ENCODE measurements around the gene KLHL4. TPM values are rescaled to one million over a fixed set of nuclear protein-coding genes. Genes with fewer than 3 reads are reported as not detected.
A peak's percentile ranks its signal among the peaks of the same experiment; 100 is the strongest.
"Not testable (repeated sequence)": the region's sequence is repeated elsewhere in the genome, so short reads cannot be mapped to it uniquely, and the experiment has no call there.

Gene KLHL4, protein sequence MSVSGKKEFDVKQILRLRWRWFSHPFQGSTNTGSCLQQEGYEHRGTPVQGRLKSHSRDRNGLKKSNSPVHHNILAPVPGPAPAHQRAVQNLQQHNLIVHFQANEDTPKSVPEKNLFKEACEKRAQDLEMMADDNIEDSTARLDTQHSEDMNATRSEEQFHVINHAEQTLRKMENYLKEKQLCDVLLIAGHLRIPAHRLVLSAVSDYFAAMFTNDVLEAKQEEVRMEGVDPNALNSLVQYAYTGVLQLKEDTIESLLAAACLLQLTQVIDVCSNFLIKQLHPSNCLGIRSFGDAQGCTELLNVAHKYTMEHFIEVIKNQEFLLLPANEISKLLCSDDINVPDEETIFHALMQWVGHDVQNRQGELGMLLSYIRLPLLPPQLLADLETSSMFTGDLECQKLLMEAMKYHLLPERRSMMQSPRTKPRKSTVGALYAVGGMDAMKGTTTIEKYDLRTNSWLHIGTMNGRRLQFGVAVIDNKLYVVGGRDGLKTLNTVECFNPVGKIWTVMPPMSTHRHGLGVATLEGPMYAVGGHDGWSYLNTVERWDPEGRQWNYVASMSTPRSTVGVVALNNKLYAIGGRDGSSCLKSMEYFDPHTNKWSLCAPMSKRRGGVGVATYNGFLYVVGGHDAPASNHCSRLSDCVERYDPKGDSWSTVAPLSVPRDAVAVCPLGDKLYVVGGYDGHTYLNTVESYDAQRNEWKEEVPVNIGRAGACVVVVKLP
- 13.0 and 22.0 TPM in 2 replicates for total RNA-seq
- 7.3 TPM for polyA plus RNA-seq (2012)

DNA sequence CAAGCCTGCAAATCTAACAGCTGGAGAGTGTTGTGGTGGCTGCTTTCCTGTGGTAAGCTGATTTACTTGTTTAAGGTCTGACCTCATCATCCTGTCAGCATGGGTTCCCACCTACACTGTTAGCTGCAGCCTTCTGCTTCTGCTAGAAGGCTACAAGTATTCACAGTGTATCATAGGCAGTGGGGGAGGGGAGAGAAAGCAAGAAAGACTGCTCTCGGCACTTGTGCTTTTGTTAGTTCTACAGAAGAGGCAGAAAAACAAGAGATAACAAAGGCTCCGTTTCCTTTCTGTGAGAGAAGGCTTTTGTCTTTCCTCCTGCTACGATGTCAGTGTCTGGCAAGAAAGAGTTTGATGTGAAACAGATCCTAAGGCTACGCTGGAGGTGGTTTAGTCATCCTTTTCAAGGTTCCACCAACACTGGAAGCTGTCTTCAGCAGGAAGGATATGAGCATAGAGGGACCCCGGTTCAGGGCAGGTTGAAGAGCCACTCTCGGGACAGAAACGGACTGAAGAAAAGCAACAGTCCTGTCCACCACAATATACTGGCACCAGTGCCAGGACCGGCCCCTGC, at the start of gene KLHL4:
Gene KLHL4, plus strand, starts transcription at position 232 of the 571 bp plus-strand sequence. Its CDS starts 92 bp downstream, at position 324.
- DNase-seq (ENCODE audit: low read depth): peak; percentile 90

DNA sequence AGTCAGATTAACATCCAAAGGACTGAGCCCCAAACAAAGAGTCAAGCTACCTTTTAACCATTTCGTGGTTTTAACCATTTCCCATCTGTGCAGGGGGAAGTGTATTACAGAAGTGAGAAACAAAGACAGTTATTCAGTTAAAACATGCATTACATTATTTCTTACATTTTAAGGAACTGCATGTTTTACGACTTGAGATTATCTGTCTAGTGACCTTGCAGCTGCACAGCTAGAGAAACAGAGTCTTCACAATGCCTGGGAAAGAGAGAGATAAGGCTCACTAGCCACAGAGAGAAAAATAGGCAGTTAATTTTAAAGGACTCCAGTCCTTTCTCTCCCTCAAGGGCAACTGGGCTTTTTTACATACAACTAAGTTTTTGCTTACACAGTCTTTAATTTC, 48.7 kb upstream of the KLHL4 start:
- no peak for DNase-seq (ENCODE audit: low read depth)

DNA sequence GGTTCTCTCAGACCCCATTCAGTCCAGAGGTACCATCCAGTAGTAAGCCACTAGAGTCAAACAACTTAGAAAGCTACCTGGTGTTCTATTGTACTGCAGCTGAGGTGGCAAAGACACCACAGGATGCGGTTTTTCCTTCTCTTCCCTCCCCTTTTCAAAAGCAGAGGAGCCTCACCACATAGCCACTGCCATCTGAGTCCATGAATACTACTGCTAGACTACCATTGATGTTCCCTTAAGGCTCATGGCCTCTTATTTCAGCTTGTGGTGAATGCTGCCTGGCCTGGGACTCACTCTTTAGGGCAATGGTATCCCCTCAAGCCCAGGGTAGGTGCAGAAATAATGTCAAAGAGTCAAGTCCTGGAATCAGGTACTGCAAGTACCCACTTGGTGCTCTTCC, 41.8 kb upstream of the KLHL4 start:
- no peak for DNase-seq (ENCODE audit: low read depth)

DNA sequence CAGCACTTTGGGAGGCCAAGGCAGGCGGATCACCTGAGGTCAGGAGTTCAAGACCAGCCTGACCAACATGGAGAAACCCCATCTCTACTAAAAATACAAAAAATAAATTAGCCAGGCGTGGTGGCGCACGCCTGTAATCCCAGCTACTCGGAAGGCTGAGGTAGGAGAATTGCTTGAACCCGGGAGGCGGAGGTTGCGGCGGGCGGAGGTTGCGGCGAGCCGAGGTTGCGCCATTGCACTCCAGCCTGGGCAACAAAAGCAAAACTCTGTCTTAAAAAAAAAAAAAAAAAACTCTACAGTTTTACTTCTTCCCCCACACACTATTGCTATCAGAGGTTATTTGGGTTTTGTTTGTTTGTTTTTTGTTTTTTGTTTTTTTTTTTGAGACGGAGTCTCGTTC, 38.9 kb upstream of the KLHL4 start:
- DNase-seq (ENCODE audit: low read depth): not testable (repeated sequence)

DNA sequence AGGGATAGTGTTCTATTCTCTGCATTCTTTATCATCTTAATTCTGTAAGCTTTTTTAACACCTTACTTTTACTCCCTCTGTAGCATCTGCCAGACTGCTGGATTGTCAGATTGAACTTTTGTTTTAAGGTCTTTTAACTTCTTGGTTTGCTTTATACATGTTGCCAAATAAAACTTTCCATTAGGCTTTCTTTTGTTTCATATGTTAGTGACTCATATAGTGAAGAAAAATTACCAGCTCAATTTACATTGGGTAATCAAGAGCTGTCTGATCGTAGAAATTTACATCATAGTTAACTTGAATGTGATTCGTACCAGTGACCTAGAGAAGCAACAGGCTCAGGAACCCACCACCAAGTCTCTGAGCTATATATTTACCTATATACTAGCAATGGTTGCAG, 28.5 kb upstream of the KLHL4 start:
- no peak for DNase-seq (ENCODE audit: low read depth)

DNA sequence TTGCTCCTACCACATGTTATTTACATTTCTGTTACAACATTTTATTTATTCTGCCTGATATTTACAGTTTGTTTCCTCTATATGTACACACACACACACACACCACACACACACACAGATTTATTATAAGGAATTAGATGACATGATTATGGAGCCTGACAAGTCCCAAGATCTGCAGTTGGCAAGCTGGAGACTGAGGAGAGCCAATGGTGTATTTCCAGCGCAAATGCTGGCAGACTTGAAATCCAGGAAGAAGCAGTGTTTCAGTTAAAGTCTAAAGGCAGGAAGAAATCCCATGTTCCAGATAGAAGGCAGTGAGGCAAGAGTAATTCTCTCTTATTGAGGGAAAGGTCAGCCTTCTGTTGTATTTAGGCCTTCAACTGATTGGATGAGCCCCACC, 1.8 kb upstream of the KLHL4 start:
- no peak for DNase-seq (ENCODE audit: low read depth)

DNA sequence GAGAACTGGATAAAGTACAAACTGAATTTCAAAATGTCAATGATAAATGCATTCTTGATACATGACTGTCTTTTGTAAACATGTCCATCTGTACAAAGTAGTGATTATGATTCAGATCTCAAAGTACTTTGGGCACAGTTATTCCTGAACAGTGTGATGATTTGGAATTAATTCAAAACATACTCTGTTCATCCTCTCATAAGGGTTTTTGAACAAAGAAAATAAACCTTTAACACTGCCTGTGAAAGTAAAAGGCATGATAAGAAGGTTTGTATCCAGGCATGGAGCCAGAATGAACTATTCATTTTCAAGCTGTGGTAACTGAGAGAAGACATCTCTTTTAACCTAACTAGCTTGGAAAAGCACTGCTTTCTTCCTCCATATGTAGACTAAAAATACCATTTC, 883 bp upstream of the KLHL4 start:
- peak; percentile 35 for DNase-seq (ENCODE audit: low read depth)

DNA sequence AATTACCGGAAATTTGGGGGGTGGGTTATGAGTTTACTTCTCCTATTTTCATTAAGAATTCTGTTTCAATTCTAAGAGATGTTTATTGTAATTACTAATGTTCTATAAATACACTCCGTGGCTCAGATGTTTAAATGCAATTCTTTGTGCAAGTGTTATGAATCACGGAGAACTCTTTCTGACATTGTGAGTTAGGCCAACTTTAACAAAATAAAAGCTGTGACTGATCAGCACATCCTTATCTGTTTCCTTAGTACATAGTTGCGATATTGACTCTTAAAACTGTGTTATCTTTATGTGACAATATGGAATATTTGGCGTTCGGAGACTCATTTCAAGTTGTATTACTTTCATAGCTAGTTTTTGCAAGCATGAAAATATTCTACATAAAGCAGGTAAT, 902 bp downstream of the KLHL4 start:
- DNase-seq (ENCODE audit: low read depth): peak; percentile 22

DNA sequence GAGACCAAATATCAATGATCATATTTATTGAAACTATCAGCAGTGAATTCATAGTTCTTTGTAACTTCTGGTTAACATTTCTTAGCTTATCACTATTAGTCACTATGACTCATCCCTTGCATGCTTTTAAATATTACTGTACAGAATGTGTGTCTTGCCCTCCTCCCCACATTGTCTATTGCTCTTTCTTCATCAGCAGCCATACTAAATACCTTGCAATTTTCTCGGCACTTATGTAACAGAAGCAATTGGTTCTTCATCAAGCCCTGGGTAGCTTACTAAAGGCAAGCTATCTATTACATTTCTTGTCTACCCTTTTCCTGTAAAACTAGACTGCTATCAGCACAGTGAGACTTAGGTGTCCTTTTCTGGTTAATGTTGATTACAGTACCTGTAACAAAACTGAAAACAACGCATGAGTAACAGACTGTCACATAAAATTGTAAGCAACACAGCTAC, 8.2 kb downstream of the KLHL4 start:
- no peak for DNase-seq (ENCODE audit: low read depth)

DNA sequence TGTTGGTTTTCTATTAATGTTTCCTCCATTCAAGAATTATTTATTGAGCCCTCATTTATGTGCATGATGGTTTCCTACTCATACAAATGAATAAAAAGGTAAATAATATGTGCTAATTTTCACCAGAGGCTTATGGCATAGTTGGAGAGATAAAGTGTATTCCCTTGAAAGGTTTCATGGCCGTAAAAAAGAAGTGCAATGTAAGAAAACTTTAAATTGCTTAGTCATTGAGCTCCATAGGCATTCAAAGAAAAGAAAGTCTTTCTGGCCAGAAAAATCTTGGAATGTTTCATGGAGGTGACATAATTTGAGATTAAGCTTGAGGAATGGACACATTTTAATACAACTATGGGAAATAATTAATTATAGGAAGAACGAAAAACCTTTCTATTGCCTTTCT, 8.7 kb downstream of the KLHL4 start:
- DNase-seq (ENCODE audit: low read depth): no peak

DNA sequence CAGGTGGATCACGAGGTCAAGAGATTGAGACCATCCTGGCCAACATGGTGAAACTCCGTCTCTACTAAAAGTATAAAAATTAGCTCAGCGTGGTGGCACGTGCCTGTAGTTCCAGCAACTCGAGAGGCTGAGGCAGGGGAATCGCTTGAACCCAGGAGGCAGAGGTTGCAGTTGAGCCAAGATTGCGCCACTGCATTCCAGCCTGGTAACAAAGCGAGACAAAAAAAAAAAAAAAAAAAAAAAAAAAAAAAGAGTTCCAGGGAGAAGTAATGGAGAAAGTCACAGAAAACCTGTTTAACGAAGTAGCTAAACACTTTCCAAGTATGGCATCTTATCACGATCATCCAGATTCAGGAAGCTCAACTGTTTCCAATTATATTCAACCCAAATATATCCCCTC, 10.9 kb downstream of the KLHL4 start:
- no peak for DNase-seq (ENCODE audit: low read depth)

DNA sequence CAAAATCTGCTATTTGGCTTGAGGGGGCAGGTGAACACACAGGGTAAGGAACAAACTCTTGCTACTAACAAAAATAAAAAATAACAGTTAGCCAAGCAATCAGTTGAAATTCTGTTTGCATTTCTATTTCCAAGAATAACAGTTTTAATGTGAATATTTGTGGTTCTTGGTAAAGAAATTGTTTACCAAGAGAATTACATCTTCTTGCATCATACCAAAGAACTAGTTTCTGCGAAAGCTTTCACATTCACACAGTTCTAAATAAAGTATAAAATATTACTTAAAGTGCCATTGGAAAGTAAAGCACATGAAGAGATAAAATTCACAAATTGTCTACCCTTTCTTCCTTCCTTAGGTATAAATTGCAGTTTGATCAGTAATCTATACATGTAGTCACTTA, 54.4 kb downstream of the KLHL4 start:
- no peak for DNase-seq (ENCODE audit: low read depth)

DNA sequence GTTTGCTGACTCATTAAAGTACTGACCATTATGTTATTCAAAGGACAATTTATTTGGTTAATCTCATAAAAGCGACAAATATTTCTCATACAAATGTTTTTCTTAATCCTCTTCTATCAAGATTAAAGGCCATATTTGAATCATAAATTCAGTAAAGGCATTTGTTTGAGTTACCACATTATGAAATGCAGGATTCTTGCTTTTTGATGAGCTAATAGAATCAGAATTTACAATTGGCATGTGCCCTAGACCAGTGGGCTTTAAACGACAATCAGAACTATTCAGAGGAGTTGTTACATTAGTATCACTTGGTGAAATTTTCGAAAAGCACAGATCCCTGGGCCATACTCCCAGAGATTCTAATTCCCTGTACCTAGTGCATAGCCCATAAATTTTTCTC, 55.3 kb downstream of the KLHL4 start:
- DNase-seq (ENCODE audit: low read depth): peak; percentile 27

DNA sequence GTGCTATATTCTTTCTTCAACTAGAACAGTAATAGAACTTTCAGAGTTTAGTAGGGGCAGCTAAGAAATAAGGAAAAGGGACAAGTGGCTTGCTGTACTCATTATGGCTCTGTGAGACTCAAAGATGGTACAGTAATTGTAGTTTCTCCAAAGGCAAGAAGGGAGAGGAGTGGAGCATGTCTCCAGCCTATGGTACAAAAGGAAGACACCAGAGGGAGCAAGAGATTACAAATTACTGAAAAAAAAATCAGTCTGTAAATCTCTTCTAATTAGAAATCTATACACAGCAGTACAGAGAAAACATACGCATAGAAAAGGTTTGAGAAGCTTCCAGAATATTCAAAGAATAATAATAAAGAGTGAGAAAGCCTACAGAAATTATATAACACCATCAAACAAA, 61.4 kb downstream of the KLHL4 start:
- peak; percentile 7 for DNase-seq (ENCODE audit: low read depth)

DNA sequence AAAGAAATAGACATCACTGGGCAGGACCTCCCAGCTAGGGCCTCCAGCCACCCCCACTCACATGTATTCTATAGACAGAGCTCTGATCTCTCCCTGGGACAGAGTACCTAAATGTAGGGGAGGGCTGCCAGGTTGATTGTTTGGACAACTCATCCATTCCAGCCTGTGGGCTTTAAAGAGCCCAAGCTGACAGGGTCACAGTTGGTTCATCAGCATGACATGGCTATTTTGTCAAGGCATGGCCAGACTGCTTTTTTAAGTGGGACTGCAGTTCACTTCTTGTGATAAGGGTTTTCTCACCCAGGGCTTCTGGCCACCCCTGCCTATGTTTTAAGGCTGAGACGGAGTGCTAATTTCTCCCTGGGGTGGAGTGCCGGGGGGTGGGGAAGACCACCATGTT, 63.3 kb downstream of the KLHL4 start:
- DNase-seq (ENCODE audit: low read depth): no peak

DNA sequence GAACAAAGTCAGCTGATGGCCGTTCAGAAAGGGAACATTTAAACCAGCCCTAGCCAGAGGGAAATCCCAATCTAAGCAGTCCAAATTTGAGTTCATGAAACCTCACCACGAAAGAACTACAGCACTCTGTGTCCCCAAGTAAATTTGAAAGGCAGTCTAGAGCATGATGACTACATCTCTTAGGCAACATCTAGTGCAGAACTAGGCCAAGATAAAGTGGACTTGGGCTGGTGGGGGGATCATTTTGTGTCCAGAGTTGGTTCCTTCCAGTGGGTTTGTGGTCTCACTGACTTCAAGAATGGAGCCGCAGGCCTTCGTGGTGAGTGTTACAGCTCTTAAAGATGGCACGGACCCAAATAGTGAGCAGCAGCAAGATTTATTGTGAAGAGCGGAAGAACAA, 64.9 kb downstream of the KLHL4 start:
- no peak for DNase-seq (ENCODE audit: low read depth)

DNA sequence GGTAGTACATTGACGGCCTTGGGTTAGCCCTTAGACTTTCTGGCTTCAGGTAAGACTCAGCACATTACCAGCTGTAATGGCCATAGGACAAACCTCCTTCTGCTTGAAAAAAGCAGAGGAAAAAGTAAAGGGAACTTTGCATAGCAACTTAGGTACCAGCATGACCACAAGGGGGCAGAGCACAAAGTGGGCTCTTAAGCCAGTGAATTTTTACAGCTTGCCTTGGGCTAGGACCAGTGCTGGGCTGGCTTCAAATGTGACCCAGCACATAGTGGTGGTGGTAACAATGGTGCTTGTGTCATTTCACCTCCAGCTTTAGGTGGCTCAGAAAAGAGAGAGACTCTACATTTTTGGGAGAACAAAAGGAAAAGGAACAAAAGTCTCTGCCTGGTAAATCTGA, 66.1 kb downstream of the KLHL4 start:
- DNase-seq (ENCODE audit: low read depth): no peak

DNA sequence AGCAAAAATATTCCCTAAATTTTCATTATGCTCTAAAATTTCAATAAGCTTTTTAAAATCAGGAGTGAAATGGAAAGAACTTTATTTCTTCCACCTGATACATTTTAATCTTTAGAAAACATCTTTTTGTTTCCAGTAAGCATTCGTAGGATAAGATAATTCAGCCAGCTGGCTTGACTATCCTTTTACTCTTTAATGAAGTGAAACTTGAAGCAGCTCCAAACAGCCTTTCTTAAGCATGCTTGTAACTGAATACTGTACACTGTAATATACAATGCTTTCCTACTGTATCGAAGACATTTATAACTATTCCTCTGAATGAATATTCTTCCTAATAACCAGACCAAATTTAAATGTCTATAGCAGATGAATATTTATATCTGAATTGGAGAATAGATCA, 98.8 kb downstream of the KLHL4 start:
- no peak for DNase-seq (ENCODE audit: low read depth)

DNA sequence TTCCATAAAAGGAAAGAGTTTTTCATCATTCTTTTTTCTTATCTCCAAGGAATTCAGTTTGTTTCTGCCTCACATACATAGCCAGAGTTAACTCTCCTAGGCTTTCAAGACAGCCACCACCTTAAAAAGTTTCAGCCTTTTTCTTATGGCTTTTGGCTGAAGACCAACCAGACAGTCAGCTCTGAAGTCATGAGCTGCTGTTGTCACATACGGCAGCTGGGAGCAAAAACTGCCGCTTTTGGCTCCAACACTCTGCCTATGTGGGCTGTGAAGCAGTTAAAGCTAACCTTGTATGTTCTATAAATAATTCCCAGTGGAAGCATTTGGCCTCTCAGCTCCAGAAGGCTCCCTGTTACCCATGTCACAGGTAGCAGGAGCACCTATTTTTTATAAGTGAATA, 104.1 kb downstream of the KLHL4 start:
- DNase-seq (ENCODE audit: low read depth): peak; percentile 68

DNA sequence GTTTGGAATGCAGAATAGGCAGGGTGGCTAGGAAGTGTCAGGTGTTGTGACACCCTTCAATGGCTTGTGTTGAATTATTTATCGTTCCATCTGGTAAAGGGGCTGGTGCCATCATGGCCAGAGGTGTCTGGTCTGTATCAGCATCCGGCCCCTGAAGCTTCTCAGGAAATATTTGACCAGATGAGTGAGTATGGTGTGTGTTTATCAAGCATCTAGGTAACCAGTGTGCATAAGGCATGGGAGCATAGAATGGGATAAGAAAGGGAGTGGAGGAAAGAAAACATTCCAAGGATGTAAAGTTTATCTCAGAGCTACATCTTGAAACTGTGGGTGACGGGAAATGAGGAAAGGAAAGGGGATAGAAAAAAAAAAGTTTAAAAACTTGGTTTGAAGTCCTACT, 109.4 kb downstream of the KLHL4 start:
- DNase-seq (ENCODE audit: low read depth): no peak

DNA sequence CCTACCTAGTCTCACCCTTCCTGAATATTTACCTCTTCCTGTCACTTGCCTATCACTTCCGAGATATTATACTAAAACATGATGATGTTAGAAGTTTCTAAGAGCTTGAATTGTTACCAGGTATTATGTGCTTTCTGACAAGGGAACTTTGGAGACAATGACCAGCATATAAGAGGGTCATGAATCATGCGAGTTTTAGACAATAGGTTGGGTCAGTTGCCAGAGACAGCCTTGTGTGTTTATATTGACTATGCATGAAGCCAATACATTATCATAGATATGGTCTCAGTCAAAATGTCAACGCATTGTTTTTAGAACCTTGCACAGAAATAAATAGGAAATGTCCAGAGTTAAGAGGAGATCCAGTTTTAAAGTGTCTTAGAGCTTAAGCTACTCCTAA, 116.8 kb downstream of the KLHL4 start:
- DNase-seq (ENCODE audit: low read depth): no peak

DNA sequence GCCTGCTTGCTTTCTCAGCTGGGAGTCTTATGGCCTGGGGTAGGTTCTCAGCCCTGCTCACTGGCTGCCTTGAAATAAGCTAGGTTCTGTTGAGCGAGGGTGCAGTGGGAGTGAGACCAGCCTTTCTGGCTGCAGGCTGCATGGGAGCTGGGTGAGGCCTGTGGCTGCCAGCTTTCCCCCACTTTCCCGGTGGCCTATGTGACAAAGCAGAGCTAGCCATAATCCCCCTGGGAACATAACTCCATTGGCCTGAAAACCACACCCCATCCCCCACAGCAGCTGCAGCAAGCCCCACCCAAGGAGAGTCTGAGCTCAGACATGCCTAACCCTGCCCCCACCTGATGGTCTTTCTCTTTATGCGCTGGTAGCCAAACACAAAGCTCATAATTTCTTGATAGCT, 118.9 kb downstream of the KLHL4 start:
- peak; percentile 82 for DNase-seq (ENCODE audit: low read depth)
